ENCODE data around the gene SPTSSB. TPM values are rescaled to one million over a fixed set of nuclear protein-coding genes. Genes with fewer than 3 reads are reported as not detected.
A peak's percentile ranks its signal among the peaks of the same experiment; 100 is the strongest.

The SPTSSB gene
- not detected in 2 replicates for total RNA-seq (2014; rRNA removed; shearing (Covaris generic); ENCODE audit: low replicate concordance)

GRCh38 chr3:161371441-161372320 lies at the start of gene SPTSSB:
TSS of gene SPTSSB (minus strand) at chr3:161371517. CDS start at chr3:161346323, 25,194 bp downstream.
- in situ Hi-C loops (cut with HindIII; ENCODE audit: low pct_unique_long_range_greater_than_20kb, low sequenced_read_pairs): no loop called here

GRCh38 chr3:161420746-161421145 lies 49.4 kb upstream of the SPTSSB start:
- DNase-seq (ENCODE audit: low read depth): peak; percentile 60
- in situ Hi-C loops (cut with HindIII; ENCODE audit: low pct_unique_long_range_greater_than_20kb, low sequenced_read_pairs): no loop called here

More at GRCh38 chr3:161371441-161372320, at the start of gene SPTSSB:
- DNase-seq (ENCODE audit: low read depth): peak; percentile 50

- in situ Hi-C loops (cut with HindIII; ENCODE audit: low pct_unique_long_range_greater_than_20kb, low sequenced_read_pairs): no loop called here
- DNase-seq (ENCODE audit: low read depth): no peak
Observed at GRCh38 chr3:161419555-161420333, 48.4 kb upstream of the SPTSSB start.

GRCh38 chr3:161415506-161416231 lies 44.4 kb upstream of the SPTSSB start:
- DNase-seq (ENCODE audit: low read depth): peak; percentile 72
- in situ Hi-C loops (cut with HindIII; ENCODE audit: low pct_unique_long_range_greater_than_20kb, low sequenced_read_pairs): no loop called here

- in situ Hi-C loops (cut with HindIII; ENCODE audit: low pct_unique_long_range_greater_than_20kb, low sequenced_read_pairs): no loop called here
- no peak for DNase-seq (ENCODE audit: low read depth)
Observed at GRCh38 chr3:161414907-161415306, 43.6 kb upstream of the SPTSSB start.

- in situ Hi-C loops (cut with HindIII; ENCODE audit: low pct_unique_long_range_greater_than_20kb, low sequenced_read_pairs): no loop called here
Observed at GRCh38 chr3:161413855-161414210, 42.5 kb upstream of the SPTSSB start.

GRCh38 chr3:161413127-161413854 lies 42.0 kb upstream of the SPTSSB start:
- in situ Hi-C loops (cut with HindIII; ENCODE audit: low pct_unique_long_range_greater_than_20kb, low sequenced_read_pairs): no loop called here

More at GRCh38 chr3:161413855-161414210, 42.5 kb upstream of the SPTSSB start:
- no peak for DNase-seq (ENCODE audit: low read depth)

GRCh38 chr3:161412123-161412522 lies 40.8 kb upstream of the SPTSSB start:
- in situ Hi-C loops (cut with HindIII; ENCODE audit: low pct_unique_long_range_greater_than_20kb, low sequenced_read_pairs): no loop called here
- no peak for DNase-seq (ENCODE audit: low read depth)

More at GRCh38 chr3:161413127-161413854, 42.0 kb upstream of the SPTSSB start:
- DNase-seq (ENCODE audit: low read depth): no peak

GRCh38 chr3:161409858-161410257 lies 38.5 kb upstream of the SPTSSB start:
- in situ Hi-C loops (cut with HindIII; ENCODE audit: low pct_unique_long_range_greater_than_20kb, low sequenced_read_pairs): no loop called here
- DNase-seq (ENCODE audit: low read depth): no peak

- in situ Hi-C loops (cut with HindIII; ENCODE audit: low pct_unique_long_range_greater_than_20kb, low sequenced_read_pairs): no loop called here
- peak; percentile 41 for DNase-seq (ENCODE audit: low read depth)
Observed at GRCh38 chr3:161409069-161409468, 37.8 kb upstream of the SPTSSB start.

GRCh38 chr3:161406594-161407555 lies 35.6 kb upstream of the SPTSSB start:
- no peak for DNase-seq (ENCODE audit: low read depth)
- in situ Hi-C loops (cut with HindIII; ENCODE audit: low pct_unique_long_range_greater_than_20kb, low sequenced_read_pairs): no loop called here

GRCh38 chr3:161405836-161406235 lies 34.5 kb upstream of the SPTSSB start:
- in situ Hi-C loops (cut with HindIII; ENCODE audit: low pct_unique_long_range_greater_than_20kb, low sequenced_read_pairs): no loop called here
- DNase-seq (ENCODE audit: low read depth): no peak

GRCh38 chr3:161405087-161405486 lies 33.8 kb upstream of the SPTSSB start:
- in situ Hi-C loops (cut with HindIII; ENCODE audit: low pct_unique_long_range_greater_than_20kb, low sequenced_read_pairs): no loop called here
- DNase-seq (ENCODE audit: low read depth): no peak

- DNase-seq (ENCODE audit: low read depth): no peak
- in situ Hi-C loops (cut with HindIII; ENCODE audit: low pct_unique_long_range_greater_than_20kb, low sequenced_read_pairs): no loop called here
Observed at GRCh38 chr3:161403251-161403650, 31.9 kb upstream of the SPTSSB start.

- DNase-seq (ENCODE audit: low read depth): no peak
- in situ Hi-C loops (cut with HindIII; ENCODE audit: low pct_unique_long_range_greater_than_20kb, low sequenced_read_pairs): no loop called here
Observed at GRCh38 chr3:161401389-161401788, 30.1 kb upstream of the SPTSSB start.

GRCh38 chr3:161400650-161401049 lies 29.3 kb upstream of the SPTSSB start:
- in situ Hi-C loops (cut with HindIII; ENCODE audit: low pct_unique_long_range_greater_than_20kb, low sequenced_read_pairs): no loop called here
- DNase-seq (ENCODE audit: low read depth): no peak
